ENCODE measurements around the gene SCGB2A2.

The SCGB2A2 gene

GRCh38 chr11:62307950-62308349 is 38.0 kb downstream of the SCGB2A2 start:
- no peak for DNase-seq

GRCh38 chr11:62309991-62310390 is 40.0 kb downstream of the SCGB2A2 start:
- no peak for DNase-seq

- no peak for DNase-seq
Measured at GRCh38 chr11:62315431-62315830, 45.5 kb downstream of the SCGB2A2 start.

GRCh38 chr11:62322524-62322923 is 52.6 kb downstream of the SCGB2A2 start:
- DNase-seq: no peak

Measured in CD4-positive, alpha-beta T cell treated with Interleukin-10 for 1 hour (primary cell).